Neural progenitor cell (in vitro differentiated cells): Measurements from ENCODE around the gene GBGT1.

ENCODE experiments used
- CTCF ChIP-seq: fragments of 200-600 bp; sonication (generic); IDR thresholded peaks from 2 replicates; pipeline ENCODE4 v1.5.1; 2017; ENCODE audit warnings: antibody characterized with exemption, mild to moderate bottlenecking
- EZH2 ChIP-seq: fragments of 200-600 bp; sonication (generic); IDR thresholded peaks from 2 replicates; pipeline ENCODE4 v1.6.1; 2017; ENCODE audit warnings: antibody characterized with exemption, mild to moderate bottlenecking, moderate library complexity
- EZH2phosphoT487 ChIP-seq: fragments of 200-600 bp; sonication (generic); IDR thresholded peaks from 2 replicates; pipeline ENCODE4 v1.6.1; 2017; ENCODE audit warnings: antibody characterized with exemption

GRCh38 chr9:133165452-133165730 is 1.7 kb upstream of the GBGT1 start:
- TF ChIP-seq CTCF, result no peak
- no peak for TF ChIP-seq EZH2
- TF ChIP-seq EZH2phosphoT487, result no peak
